AG04450 (cell line): ENCODE data around the gene KIZ. TPM values are rescaled to one million over a fixed set of nuclear protein-coding genes. Genes with fewer than 3 reads are reported as not detected.

Experiments
- CTCF ChIA-PET: fragments of 300-600, 350-600 bp; formaldehyde crosslinking; extraction: SDS; loops from one replicate; lab custom pipeline; 2022; ENCODE audit warnings: antibody characterized with exemption, inconsistent platforms; lab: Charles Lee
- POLR2A ChIA-PET: fragments of 350-600 bp; formaldehyde crosslinking; extraction: SDS; loops from one replicate; lab custom pipeline; 2021; ENCODE audit warnings: antibody characterized with exemption, inconsistent platforms; lab: Yijun Ruan, JAX
- DNase-seq: peaks from one replicate; pipeline ENCODE4 v3.0.0-alpha.2; 2011; ENCODE audit warnings: low read depth, low spot score
- H3K27ac ChIP-seq: one replicate; pipeline ENCODE4 v1.5.1; 2012; ENCODE audit warnings: low read depth, low read length, control low read depth
- H3K27me3 ChIP-seq: one replicate; pipeline ENCODE4 v1.6.0; 2012; ENCODE audit warnings: low read length; ENCODE audit not compliant: control insufficient read depth, insufficient read depth
- H3K4me3 ChIP-seq: 2 replicates; pipeline ENCODE4 v1.5.1; 2011; ENCODE audit warnings: mild to moderate bottlenecking, low read depth, low read length, control low read depth
- H3K9me3 ChIP-seq: 2 replicates; pipeline ENCODE4 v1.5.1; 2012; ENCODE audit warnings: low read length; ENCODE audit not compliant: control insufficient read depth, insufficient read depth
- polyA plus RNA-seq: library from polyadenylated mRNA; depleted of rRNA; stranded (reverse); fragments of >200 nt; gene quantifications from 2 replicates; pipeline ENCODE4 v1.2.3, GENCODE V29; 2011
- TF ChIP-seq, protein P1 (sequence below): IDR thresholded peaks from 2 replicates; pipeline ENCODE4 v1.5.1; 2011; ENCODE audit warnings: low read depth, low read length, control low read depth, inconsistent platforms

KIZ gene
- polyA plus RNA-seq, 1 experiment = 26.1 TPM

DNA sequence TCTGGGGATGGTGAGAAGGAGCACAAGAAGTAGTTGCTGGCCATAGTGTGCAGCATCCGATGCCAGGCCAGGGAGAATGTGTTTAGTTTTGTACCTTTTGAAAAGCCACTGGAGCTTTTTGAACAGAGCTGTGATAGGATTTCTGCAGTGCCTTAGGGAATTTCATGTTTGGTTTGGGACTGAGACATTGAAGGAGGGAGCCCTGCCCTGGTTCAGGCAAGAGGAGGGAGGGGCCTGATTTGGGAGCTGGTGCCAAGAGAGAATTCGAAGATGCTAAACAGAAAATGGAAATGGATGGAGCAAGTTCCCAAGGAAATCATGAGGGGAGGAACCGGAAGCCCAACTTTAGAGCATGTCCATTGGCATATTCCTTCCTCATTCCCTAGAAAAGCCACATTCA, 80.7 kb downstream of the KIZ start:
- Histone ChIP-seq H3K9me3 (no peaks in the 10 kb centered on the region), H3K27ac (no peak overlapping the region), H3K4me3 (no peak overlapping the region), H3K27me3 (no peaks in the 10 kb centered on the region)
- no peak for DNase-seq
- TF ChIP-seq, protein P1, sequence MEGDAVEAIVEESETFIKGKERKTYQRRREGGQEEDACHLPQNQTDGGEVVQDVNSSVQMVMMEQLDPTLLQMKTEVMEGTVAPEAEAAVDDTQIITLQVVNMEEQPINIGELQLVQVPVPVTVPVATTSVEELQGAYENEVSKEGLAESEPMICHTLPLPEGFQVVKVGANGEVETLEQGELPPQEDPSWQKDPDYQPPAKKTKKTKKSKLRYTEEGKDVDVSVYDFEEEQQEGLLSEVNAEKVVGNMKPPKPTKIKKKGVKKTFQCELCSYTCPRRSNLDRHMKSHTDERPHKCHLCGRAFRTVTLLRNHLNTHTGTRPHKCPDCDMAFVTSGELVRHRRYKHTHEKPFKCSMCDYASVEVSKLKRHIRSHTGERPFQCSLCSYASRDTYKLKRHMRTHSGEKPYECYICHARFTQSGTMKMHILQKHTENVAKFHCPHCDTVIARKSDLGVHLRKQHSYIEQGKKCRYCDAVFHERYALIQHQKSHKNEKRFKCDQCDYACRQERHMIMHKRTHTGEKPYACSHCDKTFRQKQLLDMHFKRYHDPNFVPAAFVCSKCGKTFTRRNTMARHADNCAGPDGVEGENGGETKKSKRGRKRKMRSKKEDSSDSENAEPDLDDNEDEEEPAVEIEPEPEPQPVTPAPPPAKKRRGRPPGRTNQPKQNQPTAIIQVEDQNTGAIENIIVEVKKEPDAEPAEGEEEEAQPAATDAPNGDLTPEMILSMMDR = no peak
- ChIA-PET CTCF (no interaction called here), POLR2A (no interaction called here)

GRCh38 chr20:21208999-21209398, 83.1 kb downstream of the KIZ start:
- ChIA-PET POLR2A (no interaction called here), CTCF (no interaction called here)
- H3K4me3 ChIP-seq = no peak overlapping the region
- H3K27me3 ChIP-seq = no peaks in the 10 kb centered on the region
- no peak for DNase-seq
- TF ChIP-seq, protein P1 = no peak
- no peaks in the 10 kb centered on the region for H3K9me3 ChIP-seq
- H3K27ac ChIP-seq = no peak overlapping the region

GRCh38 chr20:21209668-21210067, 83.8 kb downstream of the KIZ start:
- ChIA-PET POLR2A (no interaction called here), CTCF (interaction anchor here (0.7 kb wide), 1 partner anchor 375 kb away, joined by 3 read pairs; no protein-coding TSS in a partner anchor)
- no peaks in the 10 kb centered on the region for H3K9me3 ChIP-seq
- TF ChIP-seq, protein P1 = no peak
- no peaks in the 10 kb centered on the region for H3K27me3 ChIP-seq
- H3K4me3 ChIP-seq = no peak overlapping the region
- H3K27ac ChIP-seq = no peak overlapping the region
- no peak for DNase-seq

DNA sequence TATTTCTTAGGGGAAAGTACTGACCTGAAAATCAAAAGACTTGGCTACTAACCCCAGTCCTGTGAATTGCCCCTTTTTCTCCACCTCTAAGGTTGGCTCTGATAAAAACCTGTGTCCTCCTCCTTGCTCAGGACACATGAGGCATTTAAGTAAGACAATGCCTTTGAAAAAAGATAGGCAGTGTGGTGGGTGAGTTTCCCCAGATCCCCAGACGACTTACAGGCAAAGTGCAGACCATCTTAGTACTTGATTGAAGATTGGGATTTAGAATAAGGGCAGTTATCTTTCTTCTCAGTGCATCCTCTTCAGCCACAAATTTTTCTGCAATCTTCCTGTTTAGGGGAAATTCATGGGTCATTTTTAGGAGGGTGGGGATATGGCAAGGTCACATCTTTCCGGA, 87.8 kb downstream of the KIZ start:
- Histone ChIP-seq H3K9me3 (no peaks in the 10 kb centered on the region), H3K4me3 (no peak overlapping the region), H3K27ac (no peak overlapping the region), H3K27me3 (no peaks in the 10 kb centered on the region)
- TF ChIP-seq, protein P1 = no peak
- DNase-seq = no peak
- ChIA-PET POLR2A (no interaction called here), CTCF (interaction anchor here (1.4 kb wide), 1 partner anchor 22 kb away, joined by 5 read pairs; no protein-coding TSS in a partner anchor)

DNA sequence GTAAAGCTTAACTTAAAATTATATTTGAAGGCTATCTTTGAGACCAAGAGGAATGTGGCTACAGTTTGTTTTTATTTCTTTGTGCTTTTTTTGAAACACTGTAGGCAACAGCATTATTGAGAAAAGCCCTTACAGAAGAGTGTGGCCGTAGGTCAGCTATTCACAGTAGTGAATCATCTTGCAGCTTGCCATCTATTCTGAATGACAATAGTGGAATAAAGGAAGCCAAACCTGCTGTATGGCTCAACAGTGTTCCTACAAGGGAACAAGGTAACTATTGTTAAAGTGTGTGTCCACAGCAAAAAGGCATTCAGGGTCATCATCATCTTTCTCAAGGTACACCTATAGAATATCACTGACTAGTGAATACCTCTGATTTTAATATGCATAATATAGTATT, 88.5 kb downstream of the KIZ start:
- DNase-seq = no peak
- TF ChIP-seq, protein P1 = no peak
- H3K4me3 ChIP-seq = no peak overlapping the region
- no peaks in the 10 kb centered on the region for H3K27me3 ChIP-seq
- no peaks in the 10 kb centered on the region for H3K9me3 ChIP-seq
- CTCF ChIA-PET = interaction anchor here (1.4 kb wide), 1 partner anchor 21 kb away, joined by 5 read pairs; no protein-coding TSS in a partner anchor
- POLR2A ChIA-PET = no interaction called here
- H3K27ac ChIP-seq = no peak overlapping the region
